ENCODE data around the gene UBE2I.

UBE2I gene

DNA sequence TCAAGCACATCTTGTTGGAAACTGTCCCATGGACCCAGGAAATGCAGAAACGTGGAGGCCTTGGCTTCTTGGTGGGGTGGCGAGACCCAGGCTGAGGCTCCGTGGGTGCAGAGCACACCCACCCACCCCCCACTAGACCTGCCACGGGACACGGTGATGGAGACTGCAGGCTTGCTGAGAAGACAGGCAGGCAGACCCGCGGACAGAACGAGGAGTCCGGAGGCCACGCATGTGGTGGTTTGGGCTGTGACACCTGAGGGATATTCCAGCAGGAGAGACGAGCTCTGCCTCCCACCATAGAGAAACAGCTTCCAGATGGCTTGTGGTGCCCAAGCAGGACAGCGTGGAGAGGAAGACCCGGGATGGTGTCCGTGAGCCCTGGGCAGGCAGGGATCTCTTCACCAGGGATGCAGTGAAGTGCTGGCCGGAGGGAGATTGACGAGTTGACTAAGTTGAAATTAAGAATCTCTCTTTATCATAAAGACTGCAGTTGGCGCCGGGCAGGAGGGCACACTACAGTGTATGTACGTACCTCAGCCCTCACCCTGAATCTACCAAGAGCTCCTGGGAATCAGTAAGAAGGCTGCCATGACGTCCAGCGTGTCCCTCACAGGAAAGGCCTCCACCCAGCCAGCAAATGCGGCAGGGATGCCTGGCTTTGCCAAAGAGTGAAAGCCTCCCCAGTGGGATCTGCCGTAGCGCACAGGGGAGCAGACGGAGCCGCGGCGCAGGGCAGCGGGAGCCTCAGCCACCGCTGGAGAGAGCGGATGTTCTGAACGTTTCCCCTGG, 8.2 kb downstream of the UBE2I start:
- Histone ChIP-seq H3K9me3 (no peaks in the 10 kb centered on the region), H3K36me3 (replicated peaks) (peaks cover 84% of the 10 kb centered on the region), H3K4me1 (no peaks in the 10 kb centered on the region), H3K4me3 (no peak overlapping the region), H3K27me3 (ENCODE audit: low read depth) (no peaks in the 10 kb centered on the region)
- DNase-seq (ENCODE audit: low spot score in 2 of 2), result no peak
- in situ Hi-C loops (cut with MboI; ENCODE audit: low sequenced_read_pairs), result no loop called here

- in situ Hi-C loops (cut with MboI; ENCODE audit: low sequenced_read_pairs), result no loop called here
These were observed 8.8 kb downstream of the UBE2I start for GRCh38 chr16:1318268-1318545.

GRCh38 chr16:1319041-1319440, 9.6 kb downstream of the UBE2I start:
- Histone ChIP-seq H3K9me3 (no peaks in the 10 kb centered on the region), H3K36me3 (replicated peaks) (peaks cover 83% of the 10 kb centered on the region), H3K27me3 (ENCODE audit: low read depth) (no peaks in the 10 kb centered on the region), H3K4me1 (no peaks in the 10 kb centered on the region), H3K4me3 (no peak overlapping the region)
- DNase-seq (ENCODE audit: low spot score in 2 of 2), result no peak
- in situ Hi-C loops (cut with MboI; ENCODE audit: low sequenced_read_pairs), result no loop called here

More at GRCh38 chr16:1318268-1318545, 8.8 kb downstream of the UBE2I start:
- H3K4me1 ChIP-seq, result no peaks in the 10 kb centered on the region
- no peaks in the 10 kb centered on the region for H3K27me3 ChIP-seq (ENCODE audit: low read depth)
- no peaks in the 10 kb centered on the region for H3K9me3 ChIP-seq
- H3K36me3 ChIP-seq (replicated peaks), result peaks cover 81% of the 10 kb centered on the region
- no peak for DNase-seq (ENCODE audit: low spot score in 2 of 2)
- H3K4me3 ChIP-seq, result no peak overlapping the region

DNA sequence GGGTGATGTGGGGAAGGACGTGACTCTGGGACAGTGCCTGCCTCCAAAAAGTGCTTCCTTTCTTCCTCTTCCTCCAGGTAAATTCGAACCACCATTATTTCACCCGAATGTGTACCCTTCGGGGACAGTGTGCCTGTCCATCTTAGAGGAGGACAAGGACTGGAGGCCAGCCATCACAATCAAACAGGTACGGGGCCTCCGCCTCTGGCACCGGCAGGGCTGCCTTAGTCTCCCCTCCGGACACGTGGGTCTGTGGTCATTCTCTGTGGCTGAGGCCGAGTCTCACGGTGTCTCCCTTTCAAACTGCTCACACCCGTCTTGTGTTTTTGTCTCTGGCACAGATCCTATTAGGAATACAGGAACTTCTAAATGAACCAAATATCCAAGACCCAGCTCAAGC, 10.7 kb downstream of the UBE2I start:
- in situ Hi-C loops (cut with MboI; ENCODE audit: low sequenced_read_pairs), result no loop called here
- Histone ChIP-seq H3K4me1 (no peaks in the 10 kb centered on the region), H3K36me3 (replicated peaks) (peaks cover 81% of the 10 kb centered on the region), H3K9me3 (no peaks in the 10 kb centered on the region), H3K4me3 (no peak overlapping the region), H3K27me3 (ENCODE audit: low read depth) (no peaks in the 10 kb centered on the region)
- DNase-seq (ENCODE audit: low spot score in 2 of 2), result no peak

DNA sequence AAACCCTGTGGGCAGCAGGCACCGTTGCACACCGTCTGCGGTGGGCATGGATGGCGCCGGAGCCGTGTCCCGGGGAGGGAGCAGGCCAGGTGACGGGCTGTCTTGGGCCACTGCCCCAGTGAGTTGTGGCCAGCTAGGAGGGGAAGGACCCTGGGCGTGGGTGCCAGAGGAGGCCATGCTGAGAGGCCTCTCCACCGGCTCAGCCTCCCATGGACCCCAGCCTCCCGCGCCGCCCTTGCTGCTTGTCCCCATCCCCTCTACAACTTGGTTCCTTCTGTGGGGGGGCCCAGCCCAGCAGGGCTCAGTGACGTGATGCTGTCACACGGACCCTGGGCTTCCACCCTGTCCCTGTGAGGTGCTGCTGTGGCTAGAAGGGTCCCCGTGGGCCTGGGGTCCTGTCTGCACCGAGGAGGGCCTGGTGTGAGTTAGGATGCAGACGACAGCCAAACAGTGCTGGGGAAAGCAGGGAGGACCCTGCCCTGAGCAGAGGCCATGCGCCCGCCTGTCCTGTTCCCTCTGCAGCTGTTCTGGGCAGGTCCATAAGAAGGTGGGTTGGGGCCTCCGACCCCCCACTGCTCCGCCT, 11.3 kb downstream of the UBE2I start:
- H3K36me3 ChIP-seq (replicated peaks), result peaks cover 75% of the 10 kb centered on the region
- H3K27me3 ChIP-seq (ENCODE audit: low read depth), result no peaks in the 10 kb centered on the region
- no peaks in the 10 kb centered on the region for H3K9me3 ChIP-seq
- in situ Hi-C loops (cut with MboI; ENCODE audit: low sequenced_read_pairs), result no loop called here
- H3K4me3 ChIP-seq, result no peak overlapping the region
- H3K4me1 ChIP-seq, result no peaks in the 10 kb centered on the region
- DNase-seq (ENCODE audit: low spot score in 2 of 2), result no peak

GRCh38 chr16:1322407-1322806, 13.0 kb downstream of the UBE2I start:
- Histone ChIP-seq H3K36me3 (replicated peaks) (peaks cover 59% of the 10 kb centered on the region), H3K4me1 (no peaks in the 10 kb centered on the region), H3K9me3 (no peaks in the 10 kb centered on the region), H3K4me3 (no peak overlapping the region), H3K27me3 (ENCODE audit: low read depth) (no peaks in the 10 kb centered on the region)
- in situ Hi-C loops (cut with MboI; ENCODE audit: low sequenced_read_pairs), result no loop called here
- DNase-seq (ENCODE audit: low spot score in 2 of 2), result no peak

GRCh38 chr16:1323296-1324239, 14.1 kb downstream of the UBE2I start:
- in situ Hi-C loops (cut with MboI; ENCODE audit: low sequenced_read_pairs), result no loop called here
- Histone ChIP-seq H3K27me3 (ENCODE audit: low read depth) (no peaks in the 10 kb centered on the region), H3K9me3 (no peaks in the 10 kb centered on the region), H3K36me3 (replicated peaks) (peaks cover 47% of the 10 kb centered on the region), H3K4me3 (no peak overlapping the region), H3K4me1 (no peaks in the 10 kb centered on the region)
- no peak for DNase-seq (ENCODE audit: low spot score in 2 of 2)

- Histone ChIP-seq H3K4me3 (no peak overlapping the region), H3K27me3 (ENCODE audit: low read depth) (no peaks in the 10 kb centered on the region), H3K4me1 (no peaks in the 10 kb centered on the region), H3K36me3 (replicated peaks) (peaks cover 39% of the 10 kb centered on the region), H3K9me3 (no peaks in the 10 kb centered on the region)
- in situ Hi-C loops (cut with MboI; ENCODE audit: low sequenced_read_pairs), result no loop called here
- DNase-seq (ENCODE audit: low spot score in 2 of 2), result no peak
These were observed 14.9 kb downstream of the UBE2I start for GRCh38 chr16:1324286-1324826.

GRCh38 chr16:1325261-1325660, 15.8 kb downstream of the UBE2I start:
- H3K4me3 ChIP-seq, result no peak overlapping the region
- peaks cover 2% of the 10 kb centered on the region; the same call in 1 of the 2 replicates for H3K9me3 ChIP-seq
- no peak for DNase-seq (ENCODE audit: low spot score in 2 of 2)
- peaks cover 30% of the 10 kb centered on the region for H3K36me3 ChIP-seq (replicated peaks)
- in situ Hi-C loops (cut with MboI; ENCODE audit: low sequenced_read_pairs), result no loop called here
- H3K27me3 ChIP-seq (ENCODE audit: low read depth), result no peaks in the 10 kb centered on the region
- H3K4me1 ChIP-seq, result no peaks in the 10 kb centered on the region

DNA sequence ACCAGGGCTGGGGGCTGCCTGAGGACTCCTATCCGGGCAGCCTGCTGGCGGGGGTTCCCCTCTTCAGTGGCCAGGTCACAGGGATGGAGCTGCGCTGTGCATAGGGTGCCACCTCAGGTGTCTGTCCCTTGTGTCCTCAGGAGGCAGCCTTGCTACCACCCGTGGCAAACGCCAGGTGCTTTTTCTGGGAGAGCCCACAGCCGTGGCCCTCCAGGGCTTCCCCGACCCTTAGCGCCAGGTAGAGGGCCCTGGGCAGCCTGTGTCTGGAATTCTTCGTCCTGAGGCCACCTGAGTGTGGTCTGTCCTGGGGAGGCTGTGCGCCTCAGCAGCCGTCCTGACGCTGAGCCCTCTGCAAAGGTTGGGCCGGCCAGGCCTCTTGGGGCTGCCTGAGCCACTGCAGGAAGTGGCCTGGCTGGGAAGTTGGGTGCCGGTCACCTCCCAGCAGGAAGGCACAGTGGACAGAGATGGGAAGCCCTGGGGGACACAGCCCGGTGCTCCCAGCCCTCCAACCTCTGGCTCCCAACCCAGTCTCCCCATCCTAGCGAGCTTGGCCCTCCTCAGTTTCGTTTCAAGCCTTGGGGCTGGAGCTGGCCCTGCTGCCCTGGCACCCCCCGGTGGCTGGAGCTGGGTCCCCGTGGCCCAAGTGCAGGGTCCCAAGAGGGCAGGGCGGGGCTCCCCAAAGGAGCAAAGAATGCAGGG, 16.4 kb downstream of the UBE2I start:
- in situ Hi-C loops (cut with MboI; ENCODE audit: low sequenced_read_pairs), result no loop called here
- no peaks in the 10 kb centered on the region for H3K4me1 ChIP-seq
- H3K36me3 ChIP-seq (replicated peaks), result peaks cover 25% of the 10 kb centered on the region
- H3K27me3 ChIP-seq (ENCODE audit: low read depth), result no peaks in the 10 kb centered on the region
- peaks cover 5% of the 10 kb centered on the region; the same call in 1 of the 2 replicates for H3K9me3 ChIP-seq
- no peak overlapping the region for H3K4me3 ChIP-seq
- no peak for DNase-seq (ENCODE audit: low spot score in 2 of 2)

- peaks cover 22% of the 10 kb centered on the region for H3K36me3 ChIP-seq (replicated peaks)
- no peak for DNase-seq (ENCODE audit: low spot score in 2 of 2)
- in situ Hi-C loops (cut with MboI; ENCODE audit: low sequenced_read_pairs), result no loop called here
- H3K9me3 ChIP-seq, result peaks cover 5% of the 10 kb centered on the region; the same call in 1 of the 2 replicates
- no peak overlapping the region for H3K4me3 ChIP-seq
- no peaks in the 10 kb centered on the region; the same call in 1 of the 2 replicates for H3K27me3 ChIP-seq (ENCODE audit: low read depth)
- H3K4me1 ChIP-seq, result no peaks in the 10 kb centered on the region
These were observed 17.0 kb downstream of the UBE2I start for GRCh38 chr16:1326391-1326790.

DNA sequence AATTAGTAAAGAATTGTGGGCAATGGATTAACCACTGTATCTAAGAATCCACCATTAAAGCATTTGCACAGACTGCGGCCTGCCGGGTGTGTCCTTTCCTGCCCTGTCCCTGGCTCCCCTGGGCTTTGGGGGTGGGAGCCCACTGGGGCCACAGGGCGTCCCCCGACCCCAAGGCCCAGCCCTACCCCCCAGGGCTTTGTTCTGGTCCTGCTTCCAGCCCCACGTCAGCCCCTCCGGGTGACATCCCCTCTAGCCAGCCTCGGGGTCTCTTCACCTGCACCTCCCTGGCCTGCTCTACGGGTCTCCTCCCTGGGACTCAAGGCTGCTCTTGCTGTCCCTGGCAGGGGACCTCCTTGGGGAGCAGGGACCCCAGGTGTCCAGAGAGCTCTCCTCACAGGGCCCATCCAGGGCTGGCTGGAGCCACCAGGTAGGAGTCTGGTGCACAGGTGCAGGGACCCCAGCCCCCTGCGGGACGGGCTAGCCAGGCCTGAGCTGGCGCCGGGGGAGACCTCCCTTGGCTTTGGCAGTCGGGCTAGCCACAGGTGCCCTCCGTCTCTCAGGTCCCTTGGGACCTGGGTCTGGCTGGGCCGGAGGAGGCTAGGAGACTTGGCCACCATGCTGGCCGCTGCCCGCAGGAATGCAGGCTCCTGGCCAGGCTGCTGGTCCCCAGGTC, 17.6 kb downstream of the UBE2I start:
- DNase-seq (ENCODE audit: low spot score in 2 of 2), result no peak
- in situ Hi-C loops (cut with MboI; ENCODE audit: low sequenced_read_pairs), result no loop called here
- H3K9me3 ChIP-seq, result peaks cover 5% of the 10 kb centered on the region; the same call in 1 of the 2 replicates
- peaks cover 7% of the 10 kb centered on the region for H3K27me3 ChIP-seq (ENCODE audit: low read depth)
- H3K4me1 ChIP-seq, result no peaks in the 10 kb centered on the region
- H3K4me3 ChIP-seq, result no peak overlapping the region
- peaks cover 20% of the 10 kb centered on the region for H3K36me3 ChIP-seq (replicated peaks)

DNA sequence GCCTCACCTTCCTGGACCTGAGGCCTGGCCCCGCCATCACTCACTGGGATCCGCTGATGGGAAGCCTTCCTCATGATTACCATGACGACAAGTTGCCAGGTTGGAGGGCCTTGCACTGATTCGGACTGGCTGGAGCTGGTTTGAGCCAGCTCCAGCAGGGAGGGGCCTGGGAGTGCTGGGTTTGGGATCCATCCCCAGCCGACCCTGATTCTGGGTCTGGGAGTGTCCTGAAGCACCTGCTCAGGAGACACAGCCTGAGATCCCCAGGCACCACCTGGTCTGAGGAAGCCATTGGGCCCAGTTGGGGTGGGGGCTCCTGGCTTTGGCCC, 18.1 kb downstream of the UBE2I start:
- in situ Hi-C loops (cut with MboI; ENCODE audit: low sequenced_read_pairs), result no loop called here

More for the DNA sequence above, 18.1 kb downstream of the UBE2I start:
- Histone ChIP-seq H3K4me3 (no peak overlapping the region), H3K4me1 (no peaks in the 10 kb centered on the region), H3K9me3 (peaks cover 5% of the 10 kb centered on the region; the same call in 1 of the 2 replicates), H3K27me3 (ENCODE audit: low read depth) (peaks cover 12% of the 10 kb centered on the region), H3K36me3 (replicated peaks) (peaks cover 20% of the 10 kb centered on the region)
- no peak for DNase-seq (ENCODE audit: low spot score in 2 of 2)
